WTC11 (cell line): Measurements from ENCODE around the gene SYS1. TPM values are rescaled to one million over a fixed set of nuclear protein-coding genes. Genes with fewer than 3 reads are reported as not detected.

Experiments
- ATAC-seq: fragments of 200-7000 bp; cut with Tn5 transposase; 2 replicates; pipeline ENCODE4 v1.10.0; 2021; ENCODE audit warnings: mild to moderate bottlenecking, moderate library complexity
- Bru-seq: library from RNA; stranded (reverse); fragments of 400-500 nt; gene quantifications from one replicate; lab custom pipeline; 2021; lab: Mats Ljungman, UMichigan
- CTCF ChIA-PET: fragments of 300-600 bp; sonication (Branson Sonifier 250); formaldehyde crosslinking; loops from one replicate; lab custom pipeline; 2021; ENCODE audit warnings: antibody characterized with exemption; lab: Charles Lee
- POLR2A ChIA-PET: fragments of 350-600 bp; sonication (Branson Sonifier 250); formaldehyde crosslinking; loops from one replicate; lab custom pipeline; 2021; ENCODE audit warnings: antibody characterized with exemption; lab: Charles Lee
- DNase-seq: peaks from one replicate; pipeline ENCODE4 v3.0.0; 2021; ENCODE audit warnings: low spot score
- H3K27ac Mint-ChIP-seq: 2 replicates; pipeline ENCODE4 v1.8.0; 2021; ENCODE audit warnings: mixed read lengths
- H3K27me3 Mint-ChIP-seq: 2 replicates; pipeline ENCODE4 v1.8.0; 2021; ENCODE audit warnings: low read depth, mild to moderate bottlenecking, moderate library complexity, mixed read lengths
- H3K36me3 Mint-ChIP-seq: 2 replicates; pipeline ENCODE4 v1.8.0; 2021; ENCODE audit warnings: mixed read lengths
- H3K4me1 Mint-ChIP-seq: 2 replicates; pipeline ENCODE4 v1.8.0; 2022; ENCODE audit warnings: mixed read lengths
- H3K4me3 Mint-ChIP-seq: 2 replicates; pipeline ENCODE4 v1.8.0; 2021; ENCODE audit warnings: mild to moderate bottlenecking, moderate library complexity, mixed read lengths
- H3K9me3 Mint-ChIP-seq: 2 replicates; pipeline ENCODE4 v1.8.0; 2021; ENCODE audit warnings: mixed read lengths
- FOXJ3 ChIP-seq: sonication (generic); formaldehyde crosslinking; IDR thresholded peaks from 2 replicates; pipeline ENCODE4 v1.9.0; 2021; ENCODE audit warnings: missing genetic modification reagents, mild to moderate bottlenecking, borderline replicate concordance
- FOXK1 ChIP-seq: sonication (generic); formaldehyde crosslinking; IDR thresholded peaks from 2 replicates; pipeline ENCODE4 v1.8.0; 2022; ENCODE audit warnings: mild to moderate bottlenecking, moderate library complexity, missing genetic modification reagents
- MXD4 ChIP-seq: fragments of 250-450 bp; sonication (Bioruptor Pico); IDR thresholded peaks from 2 replicates; pipeline ENCODE4 v1.8.0; 2021; ENCODE audit warnings: mild to moderate bottlenecking, moderate library complexity, borderline replicate concordance
- MYBL2 ChIP-seq: sonication (generic); formaldehyde crosslinking; IDR thresholded peaks from 2 replicates; pipeline ENCODE4 v1.8.1; 2023; ENCODE audit warnings: mild to moderate bottlenecking, moderate library complexity, missing genetic modification reagents
- NFE2L1 ChIP-seq: sonication (generic); formaldehyde crosslinking; IDR thresholded peaks from 2 replicates; pipeline ENCODE4 v1.8.1; 2023; ENCODE audit warnings: missing genetic modification reagents
- NFYB ChIP-seq: sonication (generic); formaldehyde crosslinking; conservative IDR thresholded peaks from 2 replicates; pipeline ENCODE4 v1.8.0; 2022; ENCODE audit warnings: low read depth, missing genetic modification reagents
- OVOL2 ChIP-seq: fragments of 250-450 bp; sonication (Bioruptor Pico); IDR thresholded peaks from 2 replicates; pipeline ENCODE4 v1.9.0; 2021; ENCODE audit warnings: mild to moderate bottlenecking, borderline replicate concordance
- RELA ChIP-seq: sonication (generic); formaldehyde crosslinking; IDR thresholded peaks from 2 replicates; pipeline ENCODE4 v1.8.1; 2022; ENCODE audit warnings: missing genetic modification reagents, mild to moderate bottlenecking, borderline replicate concordance
- SMAD3 ChIP-seq: sonication (generic); formaldehyde crosslinking; IDR thresholded peaks from 2 replicates; pipeline ENCODE4 v1.8.0; 2022; ENCODE audit warnings: missing genetic modification reagents, mild to moderate bottlenecking, borderline replicate concordance
- SOX15 ChIP-seq: fragments of 250-450 bp; sonication (Bioruptor Pico); IDR thresholded peaks from 2 replicates; pipeline ENCODE4 v1.9.0; 2021; ENCODE audit warnings: mild to moderate bottlenecking
- SP1 ChIP-seq: sonication (generic); formaldehyde crosslinking; conservative IDR thresholded peaks from 2 replicates; pipeline ENCODE4 v1.8.1; 2022; ENCODE audit warnings: missing genetic modification reagents
- TCF7 ChIP-seq: sonication (generic); formaldehyde crosslinking; IDR thresholded peaks from 2 replicates; pipeline ENCODE4 v1.8.0; 2022; ENCODE audit warnings: mild to moderate bottlenecking, low read depth, missing genetic modification reagents, moderate library complexity
- ZBTB21 ChIP-seq: sonication (generic); formaldehyde crosslinking; IDR thresholded peaks from 2 replicates; pipeline ENCODE4 v1.8.1; 2023; ENCODE audit warnings: mild to moderate bottlenecking, missing genetic modification reagents, borderline replicate concordance
- ZNF138 ChIP-seq: sonication (generic); formaldehyde crosslinking; conservative IDR thresholded peaks from 2 replicates; pipeline ENCODE4 v1.8.1; 2022; ENCODE audit warnings: mild to moderate bottlenecking, moderate library complexity, missing genetic modification reagents
- ZNF232 ChIP-seq: sonication (generic); formaldehyde crosslinking; IDR thresholded peaks from 2 replicates; pipeline ENCODE4 v1.8.0; 2022; ENCODE audit warnings: mild to moderate bottlenecking, missing genetic modification reagents
- ZNF263 ChIP-seq: sonication (generic); formaldehyde crosslinking; IDR thresholded peaks from 2 replicates; pipeline ENCODE4 v1.8.1; 2022; ENCODE audit warnings: low read depth, mild to moderate bottlenecking, moderate library complexity, missing genetic modification reagents
- ZNF396 ChIP-seq: fragments of 250-450 bp; sonication (Bioruptor Pico); IDR thresholded peaks from 2 replicates; pipeline ENCODE4 v1.8.0; 2021; ENCODE audit warnings: mild to moderate bottlenecking, moderate library complexity, borderline replicate concordance
- long read RNA-seq, 3 experiments: library from RNA in 1 of 3; library from capped mRNA in 1 of 3; library from polyadenylated mRNA in 1 of 3; unstranded in 2 of 3; stranded (forward) in 1 of 3; transcript quantifications; one replicate each; pipeline ENCODE4 v2.0.0, GENCODE V29; 2021
- total RNA-seq: library from RNA; stranded (reverse); gene quantifications from 3 replicates; pipeline ENCODE4 v1.2.3, GENCODE V29; 2021
- TF ChIP-seq, protein P1 (sequence below): fragments of 250-450 bp; sonication (Bioruptor Pico); IDR thresholded peaks from 2 replicates; pipeline ENCODE4 v2.1.2; 2022; ENCODE audit warnings: mild to moderate bottlenecking, moderate library complexity
- TF ChIP-seq, protein P2 (sequence below): sonication (generic); formaldehyde crosslinking; IDR thresholded peaks from 2 replicates; pipeline ENCODE4 v1.8.0; 2023; ENCODE audit warnings: missing genetic modification reagents, mild to moderate bottlenecking, borderline replicate concordance
- TF ChIP-seq, protein P3 (sequence below): sonication (generic); formaldehyde crosslinking; IDR thresholded peaks from 2 replicates; pipeline ENCODE4 v1.8.1; 2022; ENCODE audit warnings: low read depth, mild to moderate bottlenecking, moderate library complexity, missing genetic modification reagents, borderline replicate concordance
- TF ChIP-seq, protein P4 (sequence below): sonication (generic); formaldehyde crosslinking; IDR thresholded peaks from 2 replicates; pipeline ENCODE4 v1.8.1; 2022; ENCODE audit warnings: mild to moderate bottlenecking, missing genetic modification reagents, moderate library complexity, borderline replicate concordance
- TF ChIP-seq, protein P5 (sequence below): fragments of 250-450 bp; sonication (Bioruptor Pico); IDR thresholded peaks from 2 replicates; pipeline ENCODE4 v1.9.0; 2021; ENCODE audit warnings: mild to moderate bottlenecking
- TF ChIP-seq, protein P6 (sequence below): sonication (generic); formaldehyde crosslinking; IDR thresholded peaks from 2 replicates; pipeline ENCODE4 v1.8.1; 2022; ENCODE audit warnings: mild to moderate bottlenecking, moderate library complexity, missing genetic modification reagents

SYS1 gene
- total RNA-seq (15.4 to 20.1 TPM (median 16.4 TPM) in 3 replicates), Bru-seq, nascent RNA (percentile 69 among the genes with signal in this experiment)
- long read RNA-seq, experiment 1, transcript SYS1-205 (3 exons, 433 nt) = minor isoform, 14 of 59 reads
- long read RNA-seq, experiment 1, transcript SYS1-201 (4 exons, 2,862 nt) = major isoform, 42 of 59 reads
- long read RNA-seq, experiment 1, partial matches to known transcripts = 2 of 59 reads
- long read RNA-seq, experiment 1, other reads (novel, unspliced or antisense) = 1 of 59 reads
- long read RNA-seq, experiment 2, transcript SYS1-201 (4 exons, 2,862 nt) = major isoform, 17 of 23 reads
- long read RNA-seq, experiment 2, partial matches to known transcripts = 0 of 23 reads
- long read RNA-seq, experiment 2, other reads (novel, unspliced or antisense) = 0 of 23 reads
- long read RNA-seq, experiment 3, transcript SYS1-201 (4 exons, 2,862 nt) = major isoform, 55 of 66 reads
- long read RNA-seq, experiment 3, transcript SYS1-205 (3 exons, 433 nt) = minor isoform, 10 of 66 reads
- long read RNA-seq, experiment 3, partial matches to known transcripts = 0 of 66 reads
- long read RNA-seq, experiment 3, other reads (novel, unspliced or antisense) = 1 of 66 reads

DNA sequence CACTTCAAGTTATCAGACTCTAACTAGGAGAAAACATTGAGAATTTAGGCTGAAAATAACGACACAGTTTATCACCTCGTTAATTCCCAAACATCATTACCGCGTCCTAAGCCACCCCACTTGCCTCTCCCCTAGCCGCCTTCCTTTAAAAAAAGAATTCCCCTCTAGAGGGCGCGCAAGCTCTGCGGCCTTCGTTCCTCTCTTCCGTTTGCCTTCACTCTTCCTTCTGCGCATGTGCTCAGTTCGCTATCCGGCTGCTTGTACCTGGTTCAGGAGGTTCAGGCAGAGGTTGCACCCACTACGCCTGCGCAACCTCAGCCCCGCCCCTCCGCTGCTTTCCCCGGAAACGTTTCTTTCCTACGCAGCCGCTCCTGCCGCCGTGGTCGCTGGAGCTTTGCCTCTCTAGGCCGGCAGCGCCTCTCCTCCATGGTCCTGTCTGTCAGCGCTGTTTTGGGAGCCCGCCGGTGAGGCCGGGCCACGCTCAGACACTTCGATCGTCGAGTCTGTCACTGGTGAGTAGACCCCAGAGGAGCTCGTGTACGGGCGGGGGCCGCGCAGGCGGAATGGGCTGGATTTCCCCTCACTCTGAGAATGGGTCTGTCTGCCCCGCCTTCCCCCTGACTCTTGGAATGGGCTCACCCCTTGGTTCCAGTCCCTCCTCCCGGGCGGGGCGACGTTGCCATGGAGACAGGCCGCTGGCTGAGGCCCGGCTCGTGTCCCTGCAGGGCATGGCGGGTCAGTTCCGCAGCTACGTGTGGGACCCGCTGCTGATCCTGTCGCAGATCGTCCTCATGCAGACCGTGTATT, at the start of gene SYS1:
Gene SYS1, plus strand, starts transcription at position 353 of the 807 bp plus-strand sequence. Its CDS starts 376 bp downstream, at position 729.
- no peaks in the 10 kb centered on the region for H3K27me3 Mint-ChIP-seq
- no peaks in the 10 kb centered on the region; the same call in none of the 2 replicates for H3K36me3 Mint-ChIP-seq
- peak within 1 kb of the TSS; percentile 98 for H3K27ac Mint-ChIP-seq
- peaks cover 25% of the 10 kb centered on the region for H3K4me1 Mint-ChIP-seq
- DNase-seq (peak; percentile 99), ATAC-seq (peak; percentile 89)
- ChIA-PET POLR2A (interaction anchor here (0.5 to 3.0 kb wide), 13 partner anchors 11 to 393 kb away, joined by 3 to 11 read pairs (median 5); partner anchors contain the start of genes PIGT and SDC4), CTCF (interaction anchor here (0.6 to 8.3 kb wide), 49 partner anchors 9 to 571 kb away, joined by 3 to 152 read pairs (median 5); partner anchors contain the start of genes DBNDD2, MATN4, PIGT and SDC4)
- H3K9me3 Mint-ChIP-seq = no peaks in the 10 kb centered on the region
- peak within 1 kb of the TSS; percentile 97 for H3K4me3 Mint-ChIP-seq
- TF ChIP-seq FOXJ3 (CRISPR knock-in tag) (no peak), NFE2L1 (CRISPR knock-in tag) (no peak), NFYB (CRISPR knock-in tag) (no peak), MXD4 (no peak), ZNF232 (peak; percentile 88), ZNF263 (CRISPR knock-in tag) (no peak), TCF7 (CRISPR knock-in tag) (no peak), OVOL2 (CRISPR knock-in tag) (no peak), ZBTB21 (CRISPR knock-in tag) (no peak), SMAD3 (peak; percentile 51; the same call in 1 of the 2 replicates), MYBL2 (CRISPR knock-in tag) (no peak), SOX15 (CRISPR knock-in tag) (no peak), SP1 (CRISPR knock-in tag) (peak; percentile 85), ZNF138 (CRISPR knock-in tag) (no peak), ZNF396 (CRISPR knock-in tag) (no peak), RELA (CRISPR knock-in tag) (no peak; the same call in 1 of the 2 replicates), FOXK1 (CRISPR knock-in tag) (peak; percentile 55)
- TF ChIP-seq, protein P1, sequence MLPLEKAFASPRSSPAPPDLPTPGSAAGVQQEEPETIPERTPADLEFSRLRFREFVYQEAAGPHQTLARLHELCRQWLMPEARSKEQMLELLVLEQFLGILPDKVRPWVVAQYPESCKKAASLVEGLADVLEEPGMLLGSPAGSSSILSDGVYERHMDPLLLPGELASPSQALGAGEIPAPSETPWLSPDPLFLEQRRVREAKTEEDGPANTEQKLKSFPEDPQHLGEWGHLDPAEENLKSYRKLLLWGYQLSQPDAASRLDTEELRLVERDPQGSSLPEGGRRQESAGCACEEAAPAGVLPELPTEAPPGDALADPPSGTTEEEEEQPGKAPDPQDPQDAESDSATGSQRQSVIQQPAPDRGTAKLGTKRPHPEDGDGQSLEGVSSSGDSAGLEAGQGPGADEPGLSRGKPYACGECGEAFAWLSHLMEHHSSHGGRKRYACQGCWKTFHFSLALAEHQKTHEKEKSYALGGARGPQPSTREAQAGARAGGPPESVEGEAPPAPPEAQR (CRISPR knock-in tag) = no peak
- TF ChIP-seq, protein P2, sequence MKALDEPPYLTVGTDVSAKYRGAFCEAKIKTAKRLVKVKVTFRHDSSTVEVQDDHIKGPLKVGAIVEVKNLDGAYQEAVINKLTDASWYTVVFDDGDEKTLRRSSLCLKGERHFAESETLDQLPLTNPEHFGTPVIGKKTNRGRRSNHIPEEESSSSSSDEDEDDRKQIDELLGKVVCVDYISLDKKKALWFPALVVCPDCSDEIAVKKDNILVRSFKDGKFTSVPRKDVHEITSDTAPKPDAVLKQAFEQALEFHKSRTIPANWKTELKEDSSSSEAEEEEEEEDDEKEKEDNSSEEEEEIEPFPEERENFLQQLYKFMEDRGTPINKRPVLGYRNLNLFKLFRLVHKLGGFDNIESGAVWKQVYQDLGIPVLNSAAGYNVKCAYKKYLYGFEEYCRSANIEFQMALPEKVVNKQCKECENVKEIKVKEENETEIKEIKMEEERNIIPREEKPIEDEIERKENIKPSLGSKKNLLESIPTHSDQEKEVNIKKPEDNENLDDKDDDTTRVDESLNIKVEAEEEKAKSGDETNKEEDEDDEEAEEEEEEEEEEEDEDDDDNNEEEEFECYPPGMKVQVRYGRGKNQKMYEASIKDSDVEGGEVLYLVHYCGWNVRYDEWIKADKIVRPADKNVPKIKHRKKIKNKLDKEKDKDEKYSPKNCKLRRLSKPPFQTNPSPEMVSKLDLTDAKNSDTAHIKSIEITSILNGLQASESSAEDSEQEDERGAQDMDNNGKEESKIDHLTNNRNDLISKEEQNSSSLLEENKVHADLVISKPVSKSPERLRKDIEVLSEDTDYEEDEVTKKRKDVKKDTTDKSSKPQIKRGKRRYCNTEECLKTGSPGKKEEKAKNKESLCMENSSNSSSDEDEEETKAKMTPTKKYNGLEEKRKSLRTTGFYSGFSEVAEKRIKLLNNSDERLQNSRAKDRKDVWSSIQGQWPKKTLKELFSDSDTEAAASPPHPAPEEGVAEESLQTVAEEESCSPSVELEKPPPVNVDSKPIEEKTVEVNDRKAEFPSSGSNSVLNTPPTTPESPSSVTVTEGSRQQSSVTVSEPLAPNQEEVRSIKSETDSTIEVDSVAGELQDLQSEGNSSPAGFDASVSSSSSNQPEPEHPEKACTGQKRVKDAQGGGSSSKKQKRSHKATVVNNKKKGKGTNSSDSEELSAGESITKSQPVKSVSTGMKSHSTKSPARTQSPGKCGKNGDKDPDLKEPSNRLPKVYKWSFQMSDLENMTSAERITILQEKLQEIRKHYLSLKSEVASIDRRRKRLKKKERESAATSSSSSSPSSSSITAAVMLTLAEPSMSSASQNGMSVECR = peak; percentile 93; the same call in 1 of the 2 replicates
- TF ChIP-seq, protein P3, sequence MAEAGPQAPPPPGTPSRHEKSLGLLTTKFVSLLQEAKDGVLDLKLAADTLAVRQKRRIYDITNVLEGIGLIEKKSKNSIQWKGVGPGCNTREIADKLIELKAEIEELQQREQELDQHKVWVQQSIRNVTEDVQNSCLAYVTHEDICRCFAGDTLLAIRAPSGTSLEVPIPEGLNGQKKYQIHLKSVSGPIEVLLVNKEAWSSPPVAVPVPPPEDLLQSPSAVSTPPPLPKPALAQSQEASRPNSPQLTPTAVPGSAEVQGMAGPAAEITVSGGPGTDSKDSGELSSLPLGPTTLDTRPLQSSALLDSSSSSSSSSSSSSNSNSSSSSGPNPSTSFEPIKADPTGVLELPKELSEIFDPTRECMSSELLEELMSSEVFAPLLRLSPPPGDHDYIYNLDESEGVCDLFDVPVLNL (CRISPR knock-in tag) = no peak
- TF ChIP-seq, protein P4, sequence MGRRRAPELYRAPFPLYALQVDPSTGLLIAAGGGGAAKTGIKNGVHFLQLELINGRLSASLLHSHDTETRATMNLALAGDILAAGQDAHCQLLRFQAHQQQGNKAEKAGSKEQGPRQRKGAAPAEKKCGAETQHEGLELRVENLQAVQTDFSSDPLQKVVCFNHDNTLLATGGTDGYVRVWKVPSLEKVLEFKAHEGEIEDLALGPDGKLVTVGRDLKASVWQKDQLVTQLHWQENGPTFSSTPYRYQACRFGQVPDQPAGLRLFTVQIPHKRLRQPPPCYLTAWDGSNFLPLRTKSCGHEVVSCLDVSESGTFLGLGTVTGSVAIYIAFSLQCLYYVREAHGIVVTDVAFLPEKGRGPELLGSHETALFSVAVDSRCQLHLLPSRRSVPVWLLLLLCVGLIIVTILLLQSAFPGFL = no peak
- TF ChIP-seq, protein P5, sequence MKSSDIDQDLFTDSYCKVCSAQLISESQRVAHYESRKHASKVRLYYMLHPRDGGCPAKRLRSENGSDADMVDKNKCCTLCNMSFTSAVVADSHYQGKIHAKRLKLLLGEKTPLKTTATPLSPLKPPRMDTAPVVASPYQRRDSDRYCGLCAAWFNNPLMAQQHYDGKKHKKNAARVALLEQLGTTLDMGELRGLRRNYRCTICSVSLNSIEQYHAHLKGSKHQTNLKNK = no peak
- TF ChIP-seq, protein P6, sequence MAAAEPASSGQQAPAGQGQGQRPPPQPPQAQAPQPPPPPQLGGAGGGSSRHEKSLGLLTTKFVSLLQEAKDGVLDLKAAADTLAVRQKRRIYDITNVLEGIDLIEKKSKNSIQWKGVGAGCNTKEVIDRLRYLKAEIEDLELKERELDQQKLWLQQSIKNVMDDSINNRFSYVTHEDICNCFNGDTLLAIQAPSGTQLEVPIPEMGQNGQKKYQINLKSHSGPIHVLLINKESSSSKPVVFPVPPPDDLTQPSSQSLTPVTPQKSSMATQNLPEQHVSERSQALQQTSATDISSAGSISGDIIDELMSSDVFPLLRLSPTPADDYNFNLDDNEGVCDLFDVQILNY (CRISPR knock-in tag) = no peak; the same call in 1 of the 2 replicates
